ENCODE results near the gene ADAM19.

ADAM19 gene

DNA sequence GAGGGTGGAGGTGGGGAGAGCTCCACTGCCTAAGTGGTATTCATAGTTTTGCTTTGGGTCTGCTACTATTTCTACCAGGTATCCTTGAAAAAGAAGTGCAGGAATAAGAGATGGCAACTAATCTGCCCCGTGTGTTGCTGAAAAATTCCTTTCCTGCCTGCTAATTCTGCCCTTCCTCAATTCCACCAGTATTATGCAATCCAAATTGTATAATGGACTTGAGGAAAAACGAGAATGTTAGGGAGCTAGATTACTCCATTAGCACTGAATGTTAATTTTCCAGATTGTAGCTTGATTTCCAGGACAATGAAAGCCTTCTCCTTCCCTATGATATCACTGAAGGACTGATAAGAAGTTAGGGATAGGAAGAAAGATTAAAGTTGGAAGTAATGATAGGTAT, 16.9 kb downstream of the ADAM19 start:
- ChIA-PET CTCF (no interaction called here), POLR2A (no interaction called here)
- TF ChIP-seq ELF4 (IDR thresholded peaks at IDR 0.05), result no peak
- TF ChIP-seq ARNT (IDR thresholded peaks at IDR 0.05), result no peak
- TF ChIP-seq FOXK2 (IDR thresholded peaks at IDR 0.05), result no peak
- no peak for TF ChIP-seq FOXA1 (IDR thresholded peaks at IDR 0.05)
- no peak for TF ChIP-seq L3MBTL2 (conservative IDR thresholded peaks at IDR 0.05)
- TF ChIP-seq SUZ12 (IDR thresholded peaks at IDR 0.05), result no peak
- TF ChIP-seq HDGF (IDR thresholded peaks at IDR 0.05; ENCODE audit: borderline replicate concordance), result no peak
- TF ChIP-seq BHLHE40 (IDR thresholded peaks at IDR 0.05; ENCODE audit: borderline replicate concordance), result no peak
- no peak for TF ChIP-seq CTBP1 (IDR thresholded peaks at IDR 0.05; ENCODE audit: borderline replicate concordance)
- TF ChIP-seq SP1 (IDR thresholded peaks at IDR 0.05), result no peak
- TF ChIP-seq ZNF384 (IDR thresholded peaks at IDR 0.05), result no peak
- no peak for TF ChIP-seq NFRKB (IDR thresholded peaks at IDR 0.05)
- TF ChIP-seq FOXM1 (IDR thresholded peaks at IDR 0.05; ENCODE audit: borderline replicate concordance), result no peak
- TF ChIP-seq LEF1 (IDR thresholded peaks at IDR 0.05; ENCODE audit: borderline replicate concordance), result no peak
- TF ChIP-seq, protein P1, sequence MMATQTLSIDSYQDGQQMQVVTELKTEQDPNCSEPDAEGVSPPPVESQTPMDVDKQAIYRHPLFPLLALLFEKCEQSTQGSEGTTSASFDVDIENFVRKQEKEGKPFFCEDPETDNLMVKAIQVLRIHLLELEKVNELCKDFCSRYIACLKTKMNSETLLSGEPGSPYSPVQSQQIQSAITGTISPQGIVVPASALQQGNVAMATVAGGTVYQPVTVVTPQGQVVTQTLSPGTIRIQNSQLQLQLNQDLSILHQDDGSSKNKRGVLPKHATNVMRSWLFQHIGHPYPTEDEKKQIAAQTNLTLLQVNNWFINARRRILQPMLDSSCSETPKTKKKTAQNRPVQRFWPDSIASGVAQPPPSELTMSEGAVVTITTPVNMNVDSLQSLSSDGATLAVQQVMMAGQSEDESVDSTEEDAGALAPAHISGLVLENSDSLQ (IDR thresholded peaks at IDR 0.05), result no peak
- TF ChIP-seq TARDBP (IDR thresholded peaks at IDR 0.05), result no peak
- no peak for DNase-seq (ENCODE audit: extremely low spot score)

DNA sequence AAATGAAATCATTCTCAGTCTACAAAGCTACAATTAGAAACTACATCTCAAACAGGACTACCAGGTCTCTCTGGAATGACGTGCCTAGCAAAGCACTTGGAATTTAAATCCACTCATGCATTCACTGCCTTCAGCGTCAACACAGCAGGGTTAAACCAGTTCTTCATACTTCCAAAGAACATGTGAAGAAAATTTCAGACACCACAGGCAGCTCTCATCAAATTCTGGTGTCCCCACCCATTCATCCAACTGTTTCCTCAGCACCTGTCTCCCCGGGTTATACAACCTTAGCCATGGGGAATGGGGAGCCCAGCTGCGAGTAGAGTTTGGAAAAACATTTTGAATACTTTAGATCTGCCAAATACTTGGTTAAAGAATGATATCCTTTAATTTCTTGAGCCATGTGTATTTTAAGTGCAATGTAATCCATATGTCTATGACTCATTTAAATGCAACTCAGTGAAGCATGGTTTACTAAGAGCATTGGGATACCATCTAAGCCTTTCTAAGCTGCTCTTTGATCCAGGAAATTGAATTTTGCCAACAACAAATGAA, 17.5 kb downstream of the ADAM19 start:
- ChIA-PET CTCF (no interaction called here), POLR2A (interaction anchor here (1.6 kb wide), 1 partner anchor 9 kb away, joined by 3 read pairs; no protein-coding TSS in a partner anchor)
- TF ChIP-seq HDGF (IDR thresholded peaks at IDR 0.05; ENCODE audit: borderline replicate concordance) (no peak), BHLHE40 (IDR thresholded peaks at IDR 0.05; ENCODE audit: borderline replicate concordance) (no peak), SP1 (IDR thresholded peaks at IDR 0.05) (no peak), CTBP1 (IDR thresholded peaks at IDR 0.05; ENCODE audit: borderline replicate concordance) (no peak), FOXA1 (IDR thresholded peaks at IDR 0.05) (no peak), FOXK2 (IDR thresholded peaks at IDR 0.05) (no peak), L3MBTL2 (conservative IDR thresholded peaks at IDR 0.05) (no peak), ARNT (IDR thresholded peaks at IDR 0.05) (no peak)
- no peak for DNase-seq (ENCODE audit: extremely low spot score)

GRCh38 chr5:157556615-157557418, 18.8 kb downstream of the ADAM19 start:
- TF ChIP-seq ELF4 (IDR thresholded peaks at IDR 0.05), result no peak
- no peak for TF ChIP-seq TARDBP (IDR thresholded peaks at IDR 0.05)
- TF ChIP-seq LEF1 (IDR thresholded peaks at IDR 0.05; ENCODE audit: borderline replicate concordance), result no peak
- TF ChIP-seq HDGF (IDR thresholded peaks at IDR 0.05; ENCODE audit: borderline replicate concordance), result no peak
- TF ChIP-seq, protein P1 (IDR thresholded peaks at IDR 0.05), result no peak
- TF ChIP-seq SUZ12 (IDR thresholded peaks at IDR 0.05), result no peak
- POLR2A ChIA-PET, result interaction anchor here (1.6 kb wide), 1 partner anchor 8 kb away, joined by 3 read pairs; no protein-coding TSS in a partner anchor
- DNase-seq (ENCODE audit: extremely low spot score), result no peak
- CTCF ChIA-PET, result no interaction called here

GRCh38 chr5:157555037-157555640, 20.4 kb downstream of the ADAM19 start:
- ChIA-PET CTCF (no interaction called here), POLR2A (no interaction called here)
- DNase-seq (ENCODE audit: extremely low spot score), result no peak
- no peak for TF ChIP-seq CTBP1 (IDR thresholded peaks at IDR 0.05; ENCODE audit: borderline replicate concordance)
- TF ChIP-seq ZNF384 (IDR thresholded peaks at IDR 0.05), result no peak
- TF ChIP-seq, protein P1 (IDR thresholded peaks at IDR 0.05), result no peak
- TF ChIP-seq L3MBTL2 (conservative IDR thresholded peaks at IDR 0.05), result no peak
- TF ChIP-seq LEF1 (IDR thresholded peaks at IDR 0.05; ENCODE audit: borderline replicate concordance), result no peak
- TF ChIP-seq BHLHE40 (IDR thresholded peaks at IDR 0.05; ENCODE audit: borderline replicate concordance), result no peak
- no peak for TF ChIP-seq NFRKB (IDR thresholded peaks at IDR 0.05)
- TF ChIP-seq FOXA1 (IDR thresholded peaks at IDR 0.05), result no peak
- no peak for TF ChIP-seq TARDBP (IDR thresholded peaks at IDR 0.05)
- TF ChIP-seq FOXK2 (IDR thresholded peaks at IDR 0.05), result no peak
- TF ChIP-seq SP1 (IDR thresholded peaks at IDR 0.05), result no peak

DNA sequence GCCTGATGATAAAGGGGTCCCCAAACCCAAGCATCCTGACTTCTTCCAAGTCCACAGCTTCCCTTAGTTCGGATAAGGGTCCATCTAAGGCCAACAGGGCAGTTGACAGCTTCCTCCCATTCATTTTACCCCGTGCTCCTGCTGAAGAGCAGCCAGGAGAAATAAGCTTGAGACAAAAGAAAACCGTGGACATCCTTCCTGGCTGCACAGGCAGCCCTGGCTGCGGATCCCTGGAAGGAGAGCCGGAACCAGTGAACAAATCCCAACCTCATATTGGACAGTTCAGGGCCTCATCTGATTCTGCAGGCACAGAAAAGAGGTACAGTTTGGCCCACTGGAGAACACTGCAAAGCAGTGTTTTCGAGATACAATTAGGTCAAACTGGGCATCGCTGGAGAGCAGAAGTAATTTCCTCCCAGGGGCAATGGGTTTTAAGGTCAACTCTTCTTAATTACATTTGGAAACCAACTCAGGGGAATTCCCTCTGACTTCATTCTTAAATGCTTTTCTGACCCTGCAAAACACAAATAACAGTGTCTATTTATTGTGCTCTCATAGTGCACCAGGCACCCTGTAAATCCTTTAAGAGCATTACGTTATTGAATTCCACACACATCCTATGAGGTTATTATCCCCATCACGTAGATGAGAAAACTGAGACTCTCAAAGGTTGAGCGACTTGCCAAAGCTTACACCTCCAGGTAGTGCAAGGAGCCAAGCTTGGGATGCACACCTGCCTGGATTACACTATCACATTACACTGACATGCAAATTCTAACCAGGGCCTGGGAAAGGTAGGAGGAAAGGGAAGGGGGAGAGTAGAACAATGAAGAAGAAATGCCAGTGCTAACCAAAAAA, 21.2 kb downstream of the ADAM19 start:
- DNase-seq (ENCODE audit: extremely low spot score), result no peak
- ChIA-PET CTCF (no interaction called here), POLR2A (no interaction called here)
- TF ChIP-seq ARNT (IDR thresholded peaks at IDR 0.05), result no peak
- TF ChIP-seq ZNF384 (IDR thresholded peaks at IDR 0.05), result no peak
- no peak for TF ChIP-seq SUZ12 (IDR thresholded peaks at IDR 0.05)
- no peak for TF ChIP-seq SP1 (IDR thresholded peaks at IDR 0.05)
- TF ChIP-seq BHLHE40 (IDR thresholded peaks at IDR 0.05; ENCODE audit: borderline replicate concordance), result no peak
- TF ChIP-seq FOXM1 (IDR thresholded peaks at IDR 0.05; ENCODE audit: borderline replicate concordance), result no peak
- TF ChIP-seq TARDBP (IDR thresholded peaks at IDR 0.05), result no peak
- no peak for TF ChIP-seq NFRKB (IDR thresholded peaks at IDR 0.05)
- TF ChIP-seq FOXK2 (IDR thresholded peaks at IDR 0.05), result no peak
- no peak for TF ChIP-seq ELF4 (IDR thresholded peaks at IDR 0.05)
- TF ChIP-seq CTBP1 (IDR thresholded peaks at IDR 0.05; ENCODE audit: borderline replicate concordance), result no peak
- TF ChIP-seq L3MBTL2 (conservative IDR thresholded peaks at IDR 0.05), result no peak
- TF ChIP-seq FOXA1 (IDR thresholded peaks at IDR 0.05), result no peak
- TF ChIP-seq LEF1 (IDR thresholded peaks at IDR 0.05; ENCODE audit: borderline replicate concordance), result no peak
- TF ChIP-seq, protein P1 (IDR thresholded peaks at IDR 0.05), result no peak
- no peak for TF ChIP-seq HDGF (IDR thresholded peaks at IDR 0.05; ENCODE audit: borderline replicate concordance)
